Stimulated activated CD4-positive, alpha-beta T cell treated with anti-CD3 and anti-CD28 coated beads, TNF-alpha, amount 100 ng/mL, for 24 hours (primary cell): ENCODE data around the gene GOLGA1.
A peak's percentile ranks its signal among the peaks of the same experiment; 100 is the strongest.
"Not testable (repeated sequence)": the region's sequence is repeated elsewhere in the genome, so short reads cannot be mapped to it uniquely, and the experiment has no call there.

ENCODE experiments used
- DNase-seq, 3 experiments: peaks; one replicate each; pipeline ENCODE4 v3.0.0-alpha.2; 2020; ENCODE audit warnings: low read depth in 3 of 3

The GOLGA1 gene

GRCh38 chr9:124858330-124859046, 82.4 kb downstream of the GOLGA1 start:
- no peak for DNase-seq

DNA sequence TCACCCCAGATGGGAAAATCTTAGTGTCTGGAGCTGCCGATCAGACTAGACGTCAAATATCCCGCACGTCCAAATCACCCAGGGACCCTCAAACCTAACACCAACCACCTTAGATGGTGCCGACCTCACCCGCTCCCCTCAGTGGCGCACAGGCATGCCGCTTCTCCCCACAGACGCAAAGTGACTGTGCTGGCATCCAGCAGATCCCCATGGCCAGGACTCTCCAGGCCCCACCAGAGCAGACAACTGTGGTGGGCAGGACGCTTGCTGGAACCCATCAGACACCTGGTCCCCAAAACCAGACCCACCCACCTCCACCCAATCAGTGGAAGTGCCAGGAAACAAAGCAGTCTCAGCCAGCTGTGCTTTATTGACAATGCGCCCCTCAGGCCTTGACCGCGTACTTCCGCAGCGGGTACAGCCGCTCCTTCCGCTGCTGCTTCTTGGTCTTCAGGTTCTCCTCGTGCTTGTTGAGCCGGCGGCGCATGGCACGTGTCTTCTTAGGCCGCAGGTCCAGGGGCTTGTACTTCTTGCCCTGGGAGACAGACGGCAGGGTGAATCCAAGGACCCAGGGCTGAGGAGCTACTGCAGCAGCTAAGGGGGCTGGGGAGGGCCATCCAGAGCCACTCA, 83.2 kb downstream of the GOLGA1 start:
- DNase-seq: no peak

DNA sequence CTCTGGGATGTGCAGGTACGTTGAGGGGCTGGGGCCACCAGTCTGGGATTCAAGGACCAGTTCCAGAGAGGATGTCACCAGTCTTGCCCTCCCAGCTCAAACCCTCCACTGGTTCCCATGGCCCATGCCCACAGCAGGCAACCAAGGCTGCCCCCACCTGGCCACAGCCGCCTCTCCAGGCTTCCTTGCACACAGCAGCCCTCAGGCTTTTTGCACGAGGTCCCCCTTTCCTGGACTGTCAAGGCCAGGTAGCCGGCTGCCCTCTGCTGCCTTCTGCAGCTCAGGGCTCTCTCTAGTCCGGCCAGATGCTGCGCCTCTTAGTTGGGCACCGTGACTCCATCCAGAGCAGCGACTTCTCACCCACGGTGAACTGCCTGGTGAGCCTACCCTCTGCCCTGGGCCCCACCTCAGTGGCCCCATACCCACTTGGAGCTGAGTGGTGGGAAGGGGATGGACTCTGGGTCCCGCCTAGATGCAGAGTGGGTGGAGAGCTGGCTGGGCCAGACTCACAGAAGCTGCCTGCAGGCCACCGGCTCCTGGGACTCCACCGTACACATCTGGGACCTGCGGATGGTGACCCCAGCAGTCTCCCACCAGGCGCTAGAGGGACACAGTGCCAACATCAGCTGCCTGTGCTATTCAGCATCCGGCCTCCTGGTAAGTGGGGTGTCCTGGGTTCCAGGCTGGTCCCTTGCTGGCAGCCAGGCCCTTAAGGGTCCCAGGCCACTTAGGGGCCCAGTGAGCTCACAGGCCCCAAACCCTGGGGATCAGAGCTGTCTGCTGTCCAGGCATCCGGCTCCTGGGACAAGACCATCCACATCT, 84.7 kb downstream of the GOLGA1 start:
- peak in 1 of 3 experiments; percentile 39 for DNase-seq

DNA sequence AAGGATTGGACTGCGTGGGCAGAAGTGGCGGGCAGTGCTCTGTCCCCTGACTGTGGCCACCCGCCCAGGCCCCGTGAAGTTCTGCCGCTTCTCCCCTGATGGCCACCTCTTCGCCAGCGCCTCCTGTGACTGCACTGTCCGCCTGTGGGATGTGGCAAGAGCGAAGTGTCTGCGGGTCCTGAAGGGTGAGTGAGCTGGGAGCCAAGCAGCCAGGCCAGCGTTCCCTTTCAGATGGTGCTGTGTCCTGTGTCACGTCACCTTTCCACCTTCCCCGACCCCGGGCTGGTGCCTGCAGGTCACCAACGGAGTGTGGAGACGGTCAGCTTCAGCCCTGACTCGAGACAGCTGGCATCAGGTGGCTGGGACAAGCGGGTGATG, 85.3 kb downstream of the GOLGA1 start:
- DNase-seq: no peak

DNA sequence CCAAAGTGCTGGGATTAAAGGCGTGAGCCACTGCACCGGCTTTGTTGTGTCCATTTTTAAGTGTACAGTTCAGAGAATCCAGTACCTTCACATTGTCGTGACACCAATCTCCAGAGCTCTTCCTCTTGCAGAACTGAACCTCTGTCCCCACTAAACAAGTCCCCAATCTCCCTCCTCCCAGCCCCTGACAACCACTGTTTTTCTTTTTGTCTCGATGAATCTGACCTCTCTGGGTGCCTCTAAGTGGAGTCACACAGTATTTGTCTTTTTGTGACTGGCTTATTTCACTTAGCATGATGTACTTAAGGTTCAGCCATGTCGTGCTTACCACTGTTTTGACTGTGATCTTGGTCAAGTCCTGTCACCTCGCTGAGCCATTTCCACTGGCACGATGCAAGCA, 86.1 kb downstream of the GOLGA1 start:
- no peak for DNase-seq

GRCh38 chr9:124854161-124854560, 86.7 kb downstream of the GOLGA1 start:
- DNase-seq: no peak

- DNase-seq: no peak
These were observed 87.2 kb downstream of the GOLGA1 start for GRCh38 chr9:124853605-124854143.

- peak; percentile 39 to 74 (median 55) for DNase-seq
These were observed 87.9 kb downstream of the GOLGA1 start, which contains the start of gene WDR38 for GRCh38 chr9:124852829-124853531. Gene WDR38 (plus strand): TSS chr9:124853460. CDS start chr9:124853532, 72 bp downstream.

DNA sequence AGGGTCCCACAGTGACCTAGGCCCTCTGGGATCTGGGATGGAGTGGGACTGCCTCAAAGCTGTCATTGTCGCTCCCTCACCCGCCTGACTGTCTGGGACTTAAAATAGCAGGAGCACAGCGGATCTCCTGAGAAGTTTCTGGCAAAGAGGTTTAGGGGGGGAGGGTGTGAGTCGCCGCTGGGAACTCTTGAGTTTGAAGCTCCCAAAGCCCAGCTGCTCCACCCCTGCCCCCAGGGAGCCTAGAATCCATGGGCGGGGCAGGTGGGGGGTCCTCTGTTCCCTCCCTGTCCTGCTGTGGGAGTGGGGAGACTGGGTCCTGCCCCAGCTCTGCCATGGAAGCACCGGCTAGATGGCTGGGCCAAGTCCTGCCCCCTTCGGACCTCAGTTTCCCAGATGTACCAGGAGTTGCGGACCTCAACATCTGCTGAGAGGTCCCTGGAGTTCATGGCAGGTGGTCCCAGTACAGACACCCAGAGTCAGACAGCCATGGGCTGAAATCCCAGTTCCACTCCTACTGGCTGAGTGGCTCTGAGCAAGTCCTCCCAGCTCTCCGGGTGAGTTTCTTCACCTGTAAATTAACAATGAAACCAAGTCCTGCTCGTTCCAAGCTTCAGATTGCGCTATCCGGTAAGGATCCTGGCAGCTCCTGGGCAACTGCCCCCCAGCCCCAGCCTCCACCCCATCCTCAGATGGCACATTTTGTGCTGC, 88.6 kb downstream of the GOLGA1 start:
- no peak for DNase-seq

GRCh38 chr9:124849801-124850200, 91.1 kb downstream of the GOLGA1 start:
- DNase-seq: no peak

DNA sequence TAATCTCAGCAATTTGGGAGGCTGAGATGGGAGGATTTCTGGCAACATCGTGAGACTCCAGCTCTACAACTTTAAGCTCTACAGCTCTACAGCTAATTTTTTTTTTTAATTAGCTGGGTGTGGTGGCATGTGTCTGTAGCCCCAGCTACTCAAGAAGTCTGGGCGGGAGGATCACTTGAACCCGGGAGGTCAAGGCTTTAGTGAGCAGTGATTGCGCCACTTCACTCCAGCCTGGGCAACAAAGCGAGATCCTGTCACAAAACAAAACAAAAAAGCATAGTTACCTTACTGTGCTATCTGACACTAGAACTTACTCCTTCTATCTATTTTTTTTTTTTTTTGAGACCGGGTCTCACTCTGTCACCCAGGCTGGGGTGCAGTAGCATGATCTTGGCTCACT, 93.9 kb downstream of the GOLGA1 start:
- no peak for DNase-seq

DNA sequence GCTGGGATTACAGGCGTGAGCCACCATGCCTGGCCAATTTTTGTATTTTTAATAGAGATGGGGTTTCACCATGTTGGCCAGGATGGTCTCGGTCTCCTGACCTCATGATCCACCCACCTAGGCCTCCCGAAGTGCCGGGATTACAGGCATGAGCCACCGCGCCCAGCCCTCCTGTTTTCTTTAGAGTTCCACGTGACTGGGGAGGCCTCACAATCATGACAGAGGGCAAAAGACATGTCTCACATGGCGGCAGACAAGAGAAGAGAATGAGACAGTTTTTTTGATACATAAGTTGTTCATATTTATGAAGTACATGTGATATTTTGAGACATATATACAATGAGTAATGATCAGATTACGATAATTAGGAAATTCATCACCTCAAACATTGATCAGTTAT, 94.4 kb downstream of the GOLGA1 start:
- not testable (repeated sequence) for DNase-seq

DNA sequence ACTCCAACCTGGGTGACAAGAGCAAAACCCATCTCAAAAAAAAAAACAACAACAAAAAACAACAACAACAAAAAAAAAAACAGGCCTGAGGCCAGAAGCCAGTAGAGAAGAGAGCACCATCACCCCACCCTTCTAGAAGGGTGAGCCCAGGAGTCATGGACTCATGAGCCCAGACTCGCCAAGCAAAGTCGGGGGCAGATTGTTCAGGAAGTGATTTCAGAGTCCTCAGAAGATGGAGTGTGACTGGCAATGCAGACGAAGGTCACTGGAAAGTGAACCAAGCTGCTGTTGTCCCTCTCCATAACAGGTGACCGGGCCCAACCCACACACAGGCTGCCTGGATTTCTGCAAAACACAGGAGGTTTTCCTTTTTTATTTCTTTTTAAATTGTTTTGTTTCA, 96.6 kb downstream of the GOLGA1 start:
- DNase-seq: no peak

GRCh38 chr9:124843456-124844034, 97.3 kb downstream of the GOLGA1 start:
- DNase-seq: no peak

DNA sequence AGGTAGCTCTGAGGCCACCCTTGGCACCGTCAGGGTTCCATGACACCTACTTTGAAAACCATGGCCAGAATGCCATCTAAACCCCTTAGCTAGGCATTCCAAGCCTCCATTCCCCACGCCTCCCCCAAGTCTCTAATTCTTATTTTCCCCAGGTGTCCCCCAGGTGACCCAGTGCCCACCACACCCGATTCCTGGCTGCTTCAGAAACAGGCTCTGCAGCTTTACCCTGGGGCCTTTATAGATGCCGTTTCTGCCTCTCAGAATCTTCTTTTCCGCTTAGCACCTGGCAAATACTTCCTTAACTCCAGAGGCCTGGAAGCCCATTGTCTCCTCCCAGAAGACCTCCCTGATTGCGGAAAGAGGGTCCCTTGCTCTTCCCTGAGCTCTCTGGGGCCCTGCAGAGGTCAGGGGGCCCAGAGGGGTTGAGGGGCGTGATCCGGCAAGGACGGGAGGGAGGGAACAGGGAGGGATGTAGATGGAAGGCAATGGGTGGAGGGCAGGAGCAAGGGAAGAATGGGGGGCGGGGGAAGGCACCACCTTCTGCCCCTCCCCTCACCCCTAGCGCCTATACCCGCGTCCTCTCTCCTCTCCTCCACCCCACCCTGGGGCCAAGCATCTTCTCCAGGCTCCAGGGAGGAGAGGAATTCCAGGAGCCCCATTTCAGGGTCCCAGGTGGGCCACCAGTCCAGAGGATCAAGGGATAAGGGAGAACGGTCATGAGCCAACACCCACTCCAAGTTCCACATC, 99.6 kb downstream of the GOLGA1 start:
- DNase-seq: no peak

GRCh38 chr9:124840300-124840833, 100.5 kb downstream of the GOLGA1 start:
- no peak for DNase-seq

DNA sequence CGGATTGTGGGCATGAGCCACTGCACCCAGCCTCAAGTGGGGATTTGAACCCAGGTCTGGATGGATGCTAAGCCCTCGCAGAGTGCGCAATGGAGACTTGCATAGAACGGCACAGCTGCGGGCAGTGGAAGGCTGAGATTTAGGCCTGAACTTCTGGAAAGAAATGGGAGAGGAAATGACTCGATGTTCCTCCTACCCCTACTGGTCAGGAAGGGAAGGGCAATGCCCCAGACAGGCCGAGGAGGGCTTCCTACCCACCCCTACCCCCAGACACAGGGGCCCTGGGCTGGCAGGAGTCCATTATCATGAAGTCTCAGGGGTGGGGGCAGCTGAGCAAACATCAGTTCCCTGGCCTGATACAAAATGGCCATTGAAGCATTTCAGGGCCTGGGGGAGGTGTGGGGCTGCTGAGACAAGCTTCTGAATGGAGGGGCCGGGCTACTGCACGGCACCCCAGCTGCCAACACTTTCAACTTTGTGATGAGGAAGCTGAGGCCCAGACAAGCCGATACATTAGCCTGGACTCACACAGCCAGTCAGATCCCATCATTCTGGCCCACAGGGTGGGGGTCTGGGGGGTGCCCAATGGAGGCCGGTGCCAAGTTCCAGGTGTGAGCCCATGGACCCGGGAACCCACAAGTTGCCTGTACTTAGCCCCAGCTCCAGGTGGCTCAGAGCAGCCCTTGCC, 101.1 kb downstream of the GOLGA1 start:
- DNase-seq: no peak

DNA sequence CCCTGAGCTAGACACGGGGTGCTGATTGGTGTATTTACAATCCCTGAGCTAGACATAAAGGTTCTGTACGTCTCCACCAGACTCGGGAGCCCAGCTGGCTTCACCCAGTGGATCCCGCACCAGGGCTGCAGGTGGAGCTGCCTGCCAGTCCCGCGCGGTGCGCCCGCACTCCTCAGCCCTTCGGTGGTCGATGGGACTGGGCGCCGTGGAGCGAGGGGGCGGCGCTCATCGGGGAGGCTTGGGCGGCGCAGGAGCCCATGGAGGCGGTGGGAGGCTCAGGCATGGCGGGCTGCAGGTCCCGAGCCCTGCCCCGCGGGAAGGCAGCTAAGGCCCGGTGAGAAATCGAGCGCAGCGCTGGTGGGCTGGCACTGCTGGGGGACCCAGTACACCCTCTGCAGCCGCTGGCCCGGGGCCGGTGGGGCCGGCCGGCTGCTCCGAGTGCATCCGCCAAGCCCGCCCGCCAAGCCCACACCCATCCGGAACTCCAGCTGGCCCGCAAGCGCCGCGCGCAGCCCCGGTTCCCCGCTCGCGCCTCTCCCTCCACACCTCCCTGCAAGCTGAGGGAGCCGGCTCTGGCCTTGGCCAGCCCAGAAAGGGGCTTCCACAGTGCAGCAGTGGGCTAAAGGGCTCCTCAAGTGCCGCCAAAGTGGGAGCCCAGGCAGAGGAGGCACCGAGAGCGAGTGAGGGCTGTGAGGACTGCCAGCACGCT, 102.2 kb downstream of the GOLGA1 start:
- DNase-seq: not testable (repeated sequence)
